HepG2 (cell line): ENCODE results near the gene PLA2G4B. TPM values are rescaled to one million over a fixed set of nuclear protein-coding genes. Genes with fewer than 3 reads are reported as not detected.
A peak's percentile ranks its signal among the peaks of the same experiment; 100 is the strongest.

Experiments used
- ATAC-seq: fragments of 200-7000 bp; cut with Tn5 transposase; 3 replicates; pipeline ENCODE4 v1.9.1; 2020; ENCODE audit warnings: mild to moderate bottlenecking, moderate library complexity
- BruUV-seq: library from RNA; stranded (reverse); fragments of 400-500 nt; replicated peaks from 2 replicates; lab custom pipeline; 2021; lab: Mats Ljungman, UMichigan
- CTCF ChIA-PET: fragments of 300-600 bp; formaldehyde crosslinking; extraction: SDS; loops from one replicate; lab custom pipeline; 2021; ENCODE audit warnings: low total read pairs, inconsistent platforms, low intra/inter-chr PET ratio; lab: Yijun Ruan, JAX
- POLR2A ChIA-PET: fragments of 350-600 bp; sonication (Branson Sonifier 250); formaldehyde crosslinking; loops from one replicate; lab custom pipeline; 2020; ENCODE audit warnings: antibody characterized with exemption, inconsistent platforms; lab: Yijun Ruan, JAX
- DNase-seq: peaks from one replicate; pipeline ENCODE4 v3.0.0-alpha.2; 2015; ENCODE audit warnings: low spot score
- FAIRE-seq: peaks from 3 replicates; lab custom pipeline; 2011; peaks lifted over from hg19 to GRCh38; lab: Jason Lieb, UNC
- H2AFZ ChIP-seq: one replicate; pipeline ENCODE4 v1.6.1; 2011; ENCODE audit warnings: low read length, inconsistent platforms
- H3K27ac ChIP-seq: fragments of 300-600 bp; 3 replicates; pipeline ENCODE4 v1.8.0; 2011; ENCODE audit warnings: mixed run types, mild to moderate bottlenecking, mixed read lengths, low read length, inconsistent platforms; ENCODE audit not compliant: insufficient read depth; ENCODE audit errors: extremely low read length
- H3K27me3 ChIP-seq, 2 experiments: fragments of 200-600 bp in 1 of 2; 2 replicates in 1 of 2; 3 replicates in 1 of 2; pipeline versions ENCODE4 v1.6.0 to v1.8.0; 2011; ENCODE audit warnings: low read length in 2 of 2, mild to moderate bottlenecking in 2 of 2, moderate library complexity in 2 of 2, inconsistent platforms in 1 of 2; ENCODE audit not compliant: insufficient read depth in 2 of 2, control insufficient read depth in 1 of 2
- H3K36me3 ChIP-seq, 2 experiments: fragments of 200-600 bp in 1 of 2; replicated peaks in 1 of 2; 2 replicates in 1 of 2; 3 replicates in 1 of 2; pipeline versions ENCODE4 v1.5.1 to v1.8.0; 2011; ENCODE audit warnings: low read length in 2 of 2, inconsistent platforms in 1 of 2; ENCODE audit not compliant: insufficient read depth in 2 of 2, control insufficient read depth in 1 of 2
- H3K4me1 ChIP-seq: 2 replicates; pipeline ENCODE4 v1.5.1; 2012; ENCODE audit warnings: low read length, inconsistent platforms; ENCODE audit not compliant: insufficient read depth
- H3K4me2 ChIP-seq: 2 replicates; pipeline ENCODE4 v1.6.0; 2011; ENCODE audit warnings: low read depth, low read length, inconsistent platforms
- H3K4me3 ChIP-seq, 3 experiments: fragments of 200-600 bp in 1 of 3; sonication (generic), shearing (Covaris generic) in 1 of 3; replicated peaks in 1 of 3; 2 replicates each; pipeline ENCODE4 v1.5.1; 2011 to 2016; ENCODE audit warnings: low read length in 3 of 3, inconsistent platforms in 2 of 3, low read depth in 2 of 3, mild to moderate bottlenecking in 2 of 3, control low read depth in 1 of 3, mixed read lengths in 1 of 3; ENCODE audit not compliant: insufficient read depth in 1 of 3
- H3K79me2 ChIP-seq: one replicate; pipeline ENCODE4 v1.6.1; 2011; ENCODE audit warnings: low read length, inconsistent platforms; ENCODE audit not compliant: insufficient read depth
- H3K9ac ChIP-seq: 2 replicates; pipeline ENCODE4 v1.6.0; 2011; ENCODE audit warnings: mild to moderate bottlenecking, low read depth, low read length, inconsistent platforms; ENCODE audit not compliant: insufficient read depth
- H3K9me3 ChIP-seq: 2 replicates; pipeline ENCODE4 v1.5.1; 2012; ENCODE audit warnings: mild to moderate bottlenecking, low read length
- H4K20me1 ChIP-seq: 2 replicates; pipeline ENCODE4 v1.6.0; 2011; ENCODE audit warnings: inconsistent platforms, mild to moderate bottlenecking, low read length, moderate library complexity; ENCODE audit not compliant: insufficient read depth
- AGO2 ChIP-seq: fragments of 200-400 bp; formaldehyde crosslinking; optimal IDR thresholded peaks from 2 replicates; pipeline ENCODE3; 2017; ENCODE audit warnings: mild to moderate bottlenecking, low read depth, low read length, moderate library complexity
- ARNTL ChIP-seq: sonication (generic); formaldehyde crosslinking; IDR thresholded peaks from 2 replicates; pipeline ENCODE4 v1.4.0; 2020; ENCODE audit warnings: mild to moderate bottlenecking, missing genetic modification reagents
- E2F2 ChIP-seq: sonication (generic); formaldehyde crosslinking; IDR thresholded peaks from 2 replicates; pipeline ENCODE4 v1.4.0; 2020; ENCODE audit warnings: missing genetic modification reagents, borderline replicate concordance
- NFE2 ChIP-seq: sonication (generic); formaldehyde crosslinking; IDR thresholded peaks from 2 replicates; pipeline ENCODE4 v1.4.0; 2020; ENCODE audit warnings: missing genetic modification reagents
- PRPF4 ChIP-seq: fragments of 200-400 bp; formaldehyde crosslinking; IDR thresholded peaks from 2 replicates; pipeline ENCODE4 v1.6.1; 2016; ENCODE audit warnings: low read length, low read depth; ENCODE audit not compliant: poor library complexity, severe bottlenecking
- RARA ChIP-seq: IDR thresholded peaks from 2 replicates; pipeline ENCODE4 v1.6.1; 2016; ENCODE audit warnings: missing genetic modification reagents, missing compliant biosample characterization
- RORA ChIP-seq: sonication (generic); formaldehyde crosslinking; IDR thresholded peaks from 2 replicates; pipeline ENCODE4 v1.5.0; 2020; ENCODE audit warnings: mild to moderate bottlenecking, missing genetic modification reagents, moderate library complexity
- SPEN ChIP-seq: sonication (generic); formaldehyde crosslinking; IDR thresholded peaks from 2 replicates; pipeline ENCODE4 v1.5.1; 2020; ENCODE audit warnings: low read depth, mild to moderate bottlenecking, missing genetic modification reagents
- TOPORS ChIP-seq: sonication (generic); formaldehyde crosslinking; IDR thresholded peaks from 2 replicates; pipeline ENCODE4 v1.8.0; 2023; ENCODE audit warnings: mild to moderate bottlenecking, missing genetic modification reagents
- ZNF513 ChIP-seq: sonication (generic); formaldehyde crosslinking; conservative IDR thresholded peaks from 2 replicates; pipeline ENCODE4 v1.5.0; 2020; ENCODE audit warnings: missing genetic modification reagents
- ZNF563 ChIP-seq: sonication (generic); formaldehyde crosslinking; IDR thresholded peaks from 2 replicates; pipeline ENCODE4 v1.8.0; 2022; ENCODE audit warnings: mild to moderate bottlenecking, moderate library complexity, missing genetic modification reagents
- WGBS: methylation state at CpG from one replicate; pipeline ENCODE4 v1.1.6; 2017; ENCODE audit warnings: low lambda C conversion rate; 5-methylcytosine and 5-hydroxymethylcytosine counted together
- in situ Hi-C: cut with HindIII; loops from 2 replicates; pipeline ENCODE4 v1.10.0; 2017; ENCODE audit warnings: low pct_unique_long_range_greater_than_20kb; ENCODE audit not compliant: extremely low pct_ligation_motif_present
- intact Hi-C: fragments of 100-400 bp; cut with micrococcal nuclease; formaldehyde crosslinking; loops from one replicate; pipeline ENCODE4 v1.10.0; 2022; ENCODE audit not compliant: unreplicated experiment
- polyA plus RNA-seq, 8 experiments: library from polyadenylated mRNA; depleted of rRNA in 3 of 8; stranded (reverse) in 7 of 8; unstranded in 1 of 8; fragments of >200 nt; fragmentation: Illumina TruSeq in 4 of 8; extraction: Trizol in 4 of 8; gene quantifications; 2 replicates each; pipeline versions ENCODE4 v1.2.1 to v1.2.3, GENCODE V29; 2011 to 2016; ENCODE audit warnings: low read depth in 4 of 8, missing spikeins in 1 of 8, mixed read lengths in 1 of 8; ENCODE audit not compliant: insufficient read depth in 1 of 8
- total RNA-seq, 5 experiments: library from RNA; depleted of rRNA; stranded (reverse); fragments of >200 nt; fragmentation: Illumina TruSeq; extraction: Trizol; gene quantifications; 2 replicates each; pipeline ENCODE4 v1.2.3, GENCODE V29; 2016; ENCODE audit warnings: low read depth in 1 of 5
- TF ChIP-seq, protein P1 (sequence below): sonication (generic); formaldehyde crosslinking; IDR thresholded peaks from 2 replicates; pipeline ENCODE4 v1.5.1; 2020; ENCODE audit warnings: mild to moderate bottlenecking, missing genetic modification reagents, moderate library complexity
- TF ChIP-seq, protein P2 (sequence below): sonication (generic); formaldehyde crosslinking; IDR thresholded peaks from 2 replicates; pipeline ENCODE4 v1.5.0; 2020; ENCODE audit warnings: mild to moderate bottlenecking, missing genetic modification reagents, borderline replicate concordance
- TF ChIP-seq, protein P3 (sequence below): sonication (generic); formaldehyde crosslinking; IDR thresholded peaks from 2 replicates; pipeline ENCODE4 v1.4.0; 2020; ENCODE audit warnings: missing genetic modification reagents; ENCODE audit errors: not compliant biosample characterization

The PLA2G4B gene
- total and polyA plus RNA-seq, 2 of the 13 experiments (the other 11 are each of a cell fraction or from before 2014, with no cell fraction given), result 5.1 to 8.0 TPM

DNA sequence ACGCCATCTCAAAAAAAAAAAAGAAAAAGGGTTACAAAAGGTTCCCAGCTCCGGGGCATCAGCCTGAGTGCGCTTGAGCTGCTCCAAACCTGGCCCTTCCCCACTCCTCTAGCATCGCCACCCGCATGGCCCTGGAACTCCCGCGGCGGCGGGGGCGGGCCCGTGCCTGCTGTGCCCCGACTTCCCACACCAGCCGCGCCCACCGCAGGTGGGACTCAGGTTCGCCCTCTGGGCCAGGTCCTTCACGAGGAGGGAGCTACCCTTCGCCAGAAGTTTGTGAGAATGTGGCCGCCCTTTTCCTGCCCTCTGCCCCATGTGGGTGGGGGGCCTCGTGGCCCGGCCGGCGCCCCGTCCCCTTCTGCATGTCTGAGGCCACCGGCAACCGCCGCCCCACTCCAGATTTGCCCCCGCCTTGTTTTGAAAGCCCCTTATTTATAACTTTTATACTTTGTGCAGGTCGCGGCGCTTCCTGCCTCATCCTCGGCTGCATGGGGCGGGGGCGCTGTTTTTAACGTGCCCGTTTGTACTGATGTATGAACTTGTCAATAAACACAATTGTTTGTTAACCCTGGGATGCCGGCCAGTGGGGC, 11.3 kb upstream of the PLA2G4B start:
- H2AFZ ChIP-seq, result no peak overlapping the region
- peak overlapping the region; percentile 69 to 99 (median 71) for H3K4me3 ChIP-seq
- no peaks in the 10 kb centered on the region for H3K9me3 ChIP-seq
- in situ Hi-C loops (no loop called here), intact Hi-C loops (no loop called here)
- POLR2A ChIA-PET, result no interaction called here
- DNase-seq (no peak), ATAC-seq (peak; percentile 12), FAIRE-seq (no peak)
- H3K4me1 ChIP-seq, result peaks cover 18% of the 10 kb centered on the region
- H3K4me2 ChIP-seq, result peak overlapping the region; percentile 75
- no peak overlapping the region for H3K27ac ChIP-seq
- WGBS, result 4% methylated on average over 26 of the region's 37 CpGs
- no peaks in the 10 kb centered on the region for H4K20me1 ChIP-seq
- BruUV-seq, result no TSS peak
- H3K79me2 ChIP-seq, result no peaks in the 10 kb centered on the region
- no peaks in the 10 kb centered on the region; a peak in 1 of 5 replicates for H3K27me3 ChIP-seq
- CTCF ChIA-PET, result no interaction called here
- H3K36me3 ChIP-seq, result peaks cover 0 to 5% of the 10 kb centered on the region in 2 experiments; a peak in 2 of 5 replicates
- H3K9ac ChIP-seq, result peak overlapping the region; percentile 46
- TF ChIP-seq AGO2, result peak; percentile 84
- TF ChIP-seq, protein P1, sequence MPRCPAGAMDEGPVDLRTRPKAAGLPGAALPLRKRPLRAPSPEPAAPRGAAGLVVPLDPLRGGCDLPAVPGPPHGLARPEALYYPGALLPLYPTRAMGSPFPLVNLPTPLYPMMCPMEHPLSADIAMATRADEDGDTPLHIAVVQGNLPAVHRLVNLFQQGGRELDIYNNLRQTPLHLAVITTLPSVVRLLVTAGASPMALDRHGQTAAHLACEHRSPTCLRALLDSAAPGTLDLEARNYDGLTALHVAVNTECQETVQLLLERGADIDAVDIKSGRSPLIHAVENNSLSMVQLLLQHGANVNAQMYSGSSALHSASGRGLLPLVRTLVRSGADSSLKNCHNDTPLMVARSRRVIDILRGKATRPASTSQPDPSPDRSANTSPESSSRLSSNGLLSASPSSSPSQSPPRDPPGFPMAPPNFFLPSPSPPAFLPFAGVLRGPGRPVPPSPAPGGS (CRISPR knock-in tag), result no peak
- TF ChIP-seq, protein P2, sequence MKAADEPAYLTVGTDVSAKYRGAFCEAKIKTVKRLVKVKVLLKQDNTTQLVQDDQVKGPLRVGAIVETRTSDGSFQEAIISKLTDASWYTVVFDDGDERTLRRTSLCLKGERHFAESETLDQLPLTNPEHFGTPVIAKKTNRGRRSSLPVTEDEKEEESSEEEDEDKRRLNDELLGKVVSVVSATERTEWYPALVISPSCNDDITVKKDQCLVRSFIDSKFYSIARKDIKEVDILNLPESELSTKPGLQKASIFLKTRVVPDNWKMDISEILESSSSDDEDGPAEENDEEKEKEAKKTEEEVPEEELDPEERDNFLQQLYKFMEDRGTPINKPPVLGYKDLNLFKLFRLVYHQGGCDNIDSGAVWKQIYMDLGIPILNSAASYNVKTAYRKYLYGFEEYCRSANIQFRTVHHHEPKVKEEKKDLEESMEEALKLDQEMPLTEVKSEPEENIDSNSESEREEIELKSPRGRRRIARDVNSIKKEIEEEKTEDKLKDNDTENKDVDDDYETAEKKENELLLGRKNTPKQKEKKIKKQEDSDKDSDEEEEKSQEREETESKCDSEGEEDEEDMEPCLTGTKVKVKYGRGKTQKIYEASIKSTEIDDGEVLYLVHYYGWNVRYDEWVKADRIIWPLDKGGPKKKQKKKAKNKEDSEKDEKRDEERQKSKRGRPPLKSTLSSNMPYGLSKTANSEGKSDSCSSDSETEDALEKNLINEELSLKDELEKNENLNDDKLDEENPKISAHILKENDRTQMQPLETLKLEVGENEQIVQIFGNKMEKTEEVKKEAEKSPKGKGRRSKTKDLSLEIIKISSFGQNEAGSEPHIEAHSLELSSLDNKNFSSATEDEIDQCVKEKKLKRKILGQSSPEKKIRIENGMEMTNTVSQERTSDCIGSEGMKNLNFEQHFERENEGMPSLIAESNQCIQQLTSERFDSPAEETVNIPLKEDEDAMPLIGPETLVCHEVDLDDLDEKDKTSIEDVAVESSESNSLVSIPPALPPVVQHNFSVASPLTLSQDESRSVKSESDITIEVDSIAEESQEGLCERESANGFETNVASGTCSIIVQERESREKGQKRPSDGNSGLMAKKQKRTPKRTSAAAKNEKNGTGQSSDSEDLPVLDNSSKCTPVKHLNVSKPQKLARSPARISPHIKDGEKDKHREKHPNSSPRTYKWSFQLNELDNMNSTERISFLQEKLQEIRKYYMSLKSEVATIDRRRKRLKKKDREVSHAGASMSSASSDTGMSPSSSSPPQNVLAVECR, result no peak
- TF ChIP-seq SPEN (CRISPR knock-in tag), result peak; percentile 21; the same call in 1 of the 2 replicates
- no peak for TF ChIP-seq E2F2 (CRISPR knock-in tag)
- no peak for TF ChIP-seq ARNTL (CRISPR knock-in tag)
- TF ChIP-seq ZNF513 (CRISPR knock-in tag), result no peak
- TF ChIP-seq RORA (CRISPR knock-in tag), result no peak
- TF ChIP-seq RARA (CRISPR knock-in tag), result no peak
- TF ChIP-seq, protein P3, sequence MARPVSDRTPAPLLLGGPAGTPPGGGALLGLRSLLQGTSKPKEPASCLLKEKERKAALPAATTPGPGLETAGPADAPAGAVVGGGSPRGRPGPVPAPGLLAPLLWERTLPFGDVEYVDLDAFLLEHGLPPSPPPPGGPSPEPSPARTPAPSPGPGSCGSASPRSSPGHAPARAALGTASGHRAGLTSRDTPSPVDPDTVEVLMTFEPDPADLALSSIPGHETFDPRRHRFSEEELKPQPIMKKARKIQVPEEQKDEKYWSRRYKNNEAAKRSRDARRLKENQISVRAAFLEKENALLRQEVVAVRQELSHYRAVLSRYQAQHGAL (CRISPR knock-in tag), result peak; percentile 30
- TF ChIP-seq TOPORS, result 0 out of 2 replicates have a peak, but pooled peaks have one; percentile 15
- TF ChIP-seq NFE2, result no peak
- no peak for TF ChIP-seq PRPF4
- TF ChIP-seq ZNF563 (CRISPR knock-in tag), result peak; percentile 54
